ENCODE results near the gene DSCAML1.
"Not testable (repeated sequence)": the region's sequence is repeated elsewhere in the genome, so short reads cannot be mapped to it uniquely, and the experiment has no call there.

DSCAML1 gene

DNA sequence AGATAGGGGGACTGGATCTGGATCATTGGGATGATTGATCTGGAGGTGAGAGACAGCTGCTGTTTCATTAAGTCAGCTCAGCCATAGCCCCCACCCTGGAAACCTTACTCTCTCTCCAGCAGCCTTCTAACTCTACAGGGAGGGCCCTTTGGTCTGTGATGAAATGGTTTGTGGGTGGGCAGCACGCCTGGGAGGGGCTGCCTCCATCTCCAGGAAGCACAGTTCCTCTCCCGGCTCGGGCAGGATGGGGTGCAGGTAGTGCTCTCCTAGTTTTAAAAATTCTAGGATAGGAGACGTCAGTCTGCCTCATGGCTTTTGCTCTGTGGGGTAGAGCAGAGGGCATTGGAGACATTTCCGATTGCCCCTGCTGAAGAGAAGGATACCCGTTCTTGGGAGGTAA is 379.7 kb downstream of the DSCAML1 start:
- H3K9me3 Mint-ChIP-seq: no peaks in the 10 kb centered on the region
- no peaks in the 10 kb centered on the region for H3K4me1 Mint-ChIP-seq (ENCODE audit: low read depth)
- H3K4me3 Mint-ChIP-seq: no peak overlapping the region
- no peaks in the 10 kb centered on the region for H3K36me3 Mint-ChIP-seq (ENCODE audit: low read depth)
- H3K27ac Mint-ChIP-seq: no peak overlapping the region
- no peaks in the 10 kb centered on the region for H3K27me3 Mint-ChIP-seq (ENCODE audit: low read depth)

DNA sequence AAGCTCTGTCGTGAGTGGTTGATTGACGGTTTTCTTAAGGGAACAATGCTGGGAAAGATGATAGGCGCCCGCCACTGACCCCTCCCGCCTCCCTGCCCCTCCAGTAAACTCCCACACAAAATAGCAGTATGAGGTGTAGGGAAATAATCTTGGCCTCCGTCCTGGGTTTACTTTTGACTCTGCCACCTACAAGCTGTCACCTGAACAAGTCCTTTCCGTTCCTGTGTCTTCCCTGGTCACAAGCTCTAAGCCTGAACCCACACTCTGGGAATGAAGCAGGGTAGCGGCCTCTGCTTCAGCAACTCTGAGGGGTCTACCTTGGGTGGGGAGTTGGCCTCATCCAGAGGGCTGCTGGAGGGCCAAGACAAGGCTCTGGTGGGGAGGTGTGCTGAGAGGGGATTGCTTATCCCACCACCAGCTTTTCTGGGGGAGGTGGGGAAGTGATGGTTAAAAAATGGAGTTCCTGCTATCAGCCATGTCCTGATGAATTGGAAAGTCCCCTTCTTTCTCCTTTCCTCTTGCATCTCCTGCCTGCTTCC is 381.6 kb downstream of the DSCAML1 start:
- no peaks in the 10 kb centered on the region for H3K27me3 Mint-ChIP-seq (ENCODE audit: low read depth)
- H3K4me3 Mint-ChIP-seq: no peak overlapping the region
- no peaks in the 10 kb centered on the region for H3K4me1 Mint-ChIP-seq (ENCODE audit: low read depth)
- H3K9me3 Mint-ChIP-seq: no peaks in the 10 kb centered on the region
- H3K36me3 Mint-ChIP-seq (ENCODE audit: low read depth): no peaks in the 10 kb centered on the region
- no peak overlapping the region for H3K27ac Mint-ChIP-seq

- H3K27me3 Mint-ChIP-seq (ENCODE audit: low read depth): no peaks in the 10 kb centered on the region
- H3K9me3 Mint-ChIP-seq: no peaks in the 10 kb centered on the region
- H3K4me1 Mint-ChIP-seq (ENCODE audit: low read depth): no peaks in the 10 kb centered on the region
- H3K27ac Mint-ChIP-seq: no peak overlapping the region
- no peak overlapping the region for H3K4me3 Mint-ChIP-seq
- H3K36me3 Mint-ChIP-seq (ENCODE audit: low read depth): no peaks in the 10 kb centered on the region
Observed at GRCh38 chr11:117414724-117415123, 382.3 kb downstream of the DSCAML1 start.

- no peak overlapping the region for H3K4me3 Mint-ChIP-seq
- no peaks in the 10 kb centered on the region for H3K27me3 Mint-ChIP-seq (ENCODE audit: low read depth)
- H3K36me3 Mint-ChIP-seq (ENCODE audit: low read depth): peaks cover 3% of the 10 kb centered on the region
- H3K4me1 Mint-ChIP-seq (ENCODE audit: low read depth): no peaks in the 10 kb centered on the region
- no peaks in the 10 kb centered on the region for H3K9me3 Mint-ChIP-seq
- no peak overlapping the region for H3K27ac Mint-ChIP-seq
Observed at GRCh38 chr11:117413616-117414015, 383.4 kb downstream of the DSCAML1 start.

- no peaks in the 10 kb centered on the region for H3K9me3 Mint-ChIP-seq
- no peak overlapping the region for H3K27ac Mint-ChIP-seq
- peaks cover 10% of the 10 kb centered on the region for H3K36me3 Mint-ChIP-seq (ENCODE audit: low read depth)
- H3K4me3 Mint-ChIP-seq: no peak overlapping the region
- H3K27me3 Mint-ChIP-seq (ENCODE audit: low read depth): no peaks in the 10 kb centered on the region
- H3K4me1 Mint-ChIP-seq (ENCODE audit: low read depth): no peaks in the 10 kb centered on the region
Observed at GRCh38 chr11:117412653-117413275, 384.3 kb downstream of the DSCAML1 start.

GRCh38 chr11:117412176-117412575 is 384.8 kb downstream of the DSCAML1 start:
- H3K4me1 Mint-ChIP-seq (ENCODE audit: low read depth): no peaks in the 10 kb centered on the region
- no peak overlapping the region for H3K27ac Mint-ChIP-seq
- peaks cover 10% of the 10 kb centered on the region for H3K36me3 Mint-ChIP-seq (ENCODE audit: low read depth)
- H3K9me3 Mint-ChIP-seq: no peaks in the 10 kb centered on the region
- no peaks in the 10 kb centered on the region for H3K27me3 Mint-ChIP-seq (ENCODE audit: low read depth)
- no peak overlapping the region for H3K4me3 Mint-ChIP-seq

- Mint-ChIP-seq H3K9me3 (no peaks in the 10 kb centered on the region), H3K36me3 (ENCODE audit: low read depth) (peaks cover 10% of the 10 kb centered on the region), H3K27ac (no peak overlapping the region), H3K27me3 (ENCODE audit: low read depth) (no peaks in the 10 kb centered on the region), H3K4me3 (no peak overlapping the region), H3K4me1 (ENCODE audit: low read depth) (no peaks in the 10 kb centered on the region)
Observed at GRCh38 chr11:117411736-117412135, 385.3 kb downstream of the DSCAML1 start.

DNA sequence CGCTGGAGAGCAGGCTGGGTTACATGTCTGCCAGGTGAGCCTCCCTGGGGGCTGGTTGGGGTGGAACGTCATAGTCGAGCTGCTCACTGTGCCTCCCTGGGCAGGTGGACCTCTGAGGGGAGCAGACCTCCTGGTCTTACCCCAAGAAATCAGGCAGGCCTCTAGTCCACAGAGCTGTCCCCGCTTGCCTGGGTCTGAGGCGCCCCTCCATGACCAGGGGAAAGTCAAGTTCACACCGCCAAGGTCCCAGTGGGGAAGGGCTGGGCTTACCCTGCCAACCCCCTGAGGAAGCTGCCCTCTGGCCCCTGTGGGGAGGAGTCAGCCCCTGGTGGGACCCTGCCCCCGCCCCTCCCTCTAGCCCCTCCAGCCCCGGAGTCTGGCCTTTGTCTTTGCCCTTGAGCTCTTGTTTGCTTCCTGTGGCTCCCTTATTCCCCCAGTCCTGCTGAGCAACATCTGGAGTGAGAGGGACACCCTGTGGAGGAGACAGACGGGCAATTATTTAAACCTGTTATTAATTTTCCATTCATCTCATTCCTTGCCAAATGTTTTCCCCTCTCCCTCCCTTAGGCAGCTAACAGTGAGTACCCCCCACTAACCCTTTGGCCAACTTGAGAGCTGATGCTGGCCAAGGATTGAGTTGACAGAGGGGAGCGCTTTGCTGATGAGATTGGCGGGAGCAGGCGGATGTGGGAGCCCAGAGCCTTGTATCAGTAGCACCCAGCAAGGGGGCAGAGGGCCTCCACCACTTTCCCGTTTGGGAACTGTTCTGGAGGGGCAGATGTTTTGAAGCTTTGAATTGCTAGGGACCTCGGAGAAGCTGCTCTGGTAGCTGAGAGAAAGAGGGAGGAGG is 385.9 kb downstream of the DSCAML1 start:
- Mint-ChIP-seq H3K9me3 (peaks cover 4% of the 10 kb centered on the region), H3K27ac (no peak overlapping the region), H3K27me3 (ENCODE audit: low read depth) (no peaks in the 10 kb centered on the region), H3K4me1 (ENCODE audit: low read depth) (no peaks in the 10 kb centered on the region), H3K4me3 (no peak overlapping the region), H3K36me3 (ENCODE audit: low read depth) (peaks cover 14% of the 10 kb centered on the region)

DNA sequence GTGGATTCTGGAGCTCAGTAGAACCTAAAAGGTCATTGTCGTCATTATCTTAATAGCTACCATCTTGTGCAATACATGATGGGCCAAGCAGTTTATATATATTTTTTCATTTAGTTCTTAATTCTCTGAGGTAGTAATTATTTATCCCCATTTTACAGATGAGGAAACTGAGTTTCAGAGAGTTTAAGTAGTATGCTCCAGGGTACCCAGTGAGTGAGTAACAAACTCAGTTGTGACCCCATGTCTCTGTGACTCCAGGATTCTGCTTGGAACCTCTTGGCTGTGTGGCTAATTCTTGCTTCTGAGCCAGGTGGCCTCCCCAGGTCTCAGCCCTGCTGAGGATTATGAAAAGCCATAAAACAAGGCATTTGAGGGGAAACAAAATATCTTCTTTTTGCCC is 386.8 kb downstream of the DSCAML1 start:
- Mint-ChIP-seq H3K36me3 (ENCODE audit: low read depth) (peaks cover 22% of the 10 kb centered on the region), H3K4me1 (ENCODE audit: low read depth) (no peaks in the 10 kb centered on the region), H3K4me3 (no peak overlapping the region), H3K27me3 (ENCODE audit: low read depth) (no peaks in the 10 kb centered on the region), H3K27ac (no peak overlapping the region), H3K9me3 (peaks cover 12% of the 10 kb centered on the region)

DNA sequence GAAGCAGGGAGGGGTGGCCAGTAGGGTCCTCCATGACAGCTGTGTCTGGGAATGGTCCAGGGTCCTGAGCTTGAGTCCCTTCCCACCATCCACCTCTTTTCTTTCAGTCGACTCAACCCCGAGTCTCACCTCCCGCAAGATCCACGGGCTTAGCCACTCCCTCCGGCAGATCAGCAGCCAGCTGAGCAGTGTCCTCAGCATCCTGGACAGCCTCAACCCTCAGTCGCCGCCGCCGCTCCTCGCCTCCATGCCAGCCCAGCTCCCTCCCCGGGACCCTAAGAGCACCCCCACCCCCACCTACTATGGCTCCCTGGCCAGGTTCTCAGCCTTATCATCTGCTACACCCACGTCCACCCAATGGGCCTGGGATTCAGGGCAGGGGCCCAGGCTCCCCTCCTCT is 387.5 kb downstream of the DSCAML1 start:
- Mint-ChIP-seq H3K27me3 (ENCODE audit: low read depth) (no peaks in the 10 kb centered on the region), H3K4me3 (no peak overlapping the region), H3K4me1 (ENCODE audit: low read depth) (no peaks in the 10 kb centered on the region), H3K27ac (no peak overlapping the region), H3K9me3 (peaks cover 13% of the 10 kb centered on the region), H3K36me3 (ENCODE audit: low read depth) (peaks cover 25% of the 10 kb centered on the region)

GRCh38 chr11:117408356-117408755 is 388.7 kb downstream of the DSCAML1 start:
- no peaks in the 10 kb centered on the region for H3K4me1 Mint-ChIP-seq (ENCODE audit: low read depth)
- H3K36me3 Mint-ChIP-seq (ENCODE audit: low read depth): peaks cover 34% of the 10 kb centered on the region
- no peaks in the 10 kb centered on the region for H3K27me3 Mint-ChIP-seq (ENCODE audit: low read depth)
- no peak overlapping the region for H3K27ac Mint-ChIP-seq
- H3K9me3 Mint-ChIP-seq: peaks cover 13% of the 10 kb centered on the region
- H3K4me3 Mint-ChIP-seq: no peak overlapping the region

GRCh38 chr11:117407016-117407415 is 390.0 kb downstream of the DSCAML1 start:
- Mint-ChIP-seq H3K27me3 (ENCODE audit: low read depth) (no peaks in the 10 kb centered on the region), H3K4me3 (no peak overlapping the region), H3K36me3 (ENCODE audit: low read depth) (peaks cover 43% of the 10 kb centered on the region), H3K4me1 (ENCODE audit: low read depth) (no peaks in the 10 kb centered on the region), H3K27ac (no peak overlapping the region), H3K9me3 (peaks cover 13% of the 10 kb centered on the region)

- Mint-ChIP-seq H3K9me3 (peaks cover 13% of the 10 kb centered on the region), H3K36me3 (ENCODE audit: low read depth) (peaks cover 43% of the 10 kb centered on the region)
- H3K4me1 Mint-ChIP-seq (ENCODE audit: low read depth); H3K27ac Mint-ChIP-seq; H3K27me3 Mint-ChIP-seq (ENCODE audit: low read depth); H3K4me3 Mint-ChIP-seq: not testable (repeated sequence)
Observed at GRCh38 chr11:117405898-117406297, 391.1 kb downstream of the DSCAML1 start.

GRCh38 chr11:117399100-117399840 is 397.7 kb downstream of the DSCAML1 start:
- not testable (repeated sequence) for H3K4me1 Mint-ChIP-seq (ENCODE audit: low read depth); H3K27me3 Mint-ChIP-seq (ENCODE audit: low read depth); H3K4me3 Mint-ChIP-seq; H3K27ac Mint-ChIP-seq
- H3K9me3 Mint-ChIP-seq: peaks cover 10% of the 10 kb centered on the region
- peaks cover 50% of the 10 kb centered on the region for H3K36me3 Mint-ChIP-seq (ENCODE audit: low read depth)

Measured in T-helper 1 cell treated with Interleukin-12 subunit alpha and Interleukin-12 subunit beta and Interleukin-4 antibody, amounts not matched to agents 30 μg/mL and 1 μg/mL, for 36 hours (primary cell).